Osteocyte (in vitro differentiated cells): ENCODE measurements around the gene UROC1. TPM values are rescaled to one million over a fixed set of nuclear protein-coding genes. Genes with fewer than 3 reads are reported as not detected.

Experiments used
- DNase-seq: peaks from one replicate; pipeline ENCODE4 v3.0.0; 2021; ENCODE audit warnings: mixed read lengths; ENCODE audit not compliant: unreplicated experiment; ENCODE audit errors: extremely low spot score
- H3K27ac Mint-ChIP-seq: one replicate; pipeline ENCODE4 v1.8.0; 2021; ENCODE audit warnings: mild to moderate bottlenecking, mixed read lengths; ENCODE audit not compliant: unreplicated experiment
- H3K27me3 Mint-ChIP-seq: one replicate; pipeline ENCODE4 v1.8.0; 2021; ENCODE audit warnings: mixed read lengths; ENCODE audit not compliant: unreplicated experiment
- H3K36me3 Mint-ChIP-seq: one replicate; pipeline ENCODE4 v1.8.0; 2021; ENCODE audit warnings: mixed read lengths; ENCODE audit not compliant: unreplicated experiment
- H3K4me1 Mint-ChIP-seq: one replicate; pipeline ENCODE4 v1.8.0; 2021; ENCODE audit warnings: mixed read lengths; ENCODE audit not compliant: unreplicated experiment
- H3K4me3 Mint-ChIP-seq: one replicate; pipeline ENCODE4 v1.8.0; 2021; ENCODE audit warnings: mild to moderate bottlenecking, moderate library complexity, mixed read lengths; ENCODE audit not compliant: unreplicated experiment
- H3K9me3 Mint-ChIP-seq: one replicate; pipeline ENCODE4 v1.8.0; 2021; ENCODE audit warnings: mixed read lengths; ENCODE audit not compliant: unreplicated experiment
- CTCF ChIP-seq: fragments of 200-600 bp; sonication (generic); IDR thresholded peaks from 2 replicates; pipeline ENCODE4 v1.5.0; 2021; ENCODE audit warnings: antibody characterized with exemption, mild to moderate bottlenecking, moderate library complexity
- total RNA-seq: library from RNA; stranded (reverse); gene quantifications from 2 replicates; pipeline ENCODE4 v1.2.1, GENCODE V29; 2021

UROC1 gene
- total RNA-seq, 1 donor from 2014 or later, result not detected

GRCh38 chr3:126539558-126540250, 22.1 kb upstream of the UROC1 start:
- Mint-ChIP-seq H3K36me3 (no peaks in the 10 kb centered on the region), H3K9me3 (peaks cover 4% of the 10 kb centered on the region), H3K4me1 (peaks cover 20% of the 10 kb centered on the region), H3K4me3 (no peak overlapping the region), H3K27me3 (peaks cover 13% of the 10 kb centered on the region), H3K27ac (peak overlapping the region; percentile 61)
- no peak for TF ChIP-seq CTCF
- peak; percentile 32 for DNase-seq

GRCh38 chr3:126538966-126539365, 21.4 kb upstream of the UROC1 start:
- Mint-ChIP-seq H3K4me3 (no peak overlapping the region), H3K4me1 (peaks cover 20% of the 10 kb centered on the region), H3K27ac (no peak overlapping the region), H3K27me3 (peaks cover 21% of the 10 kb centered on the region), H3K9me3 (peaks cover 4% of the 10 kb centered on the region), H3K36me3 (no peaks in the 10 kb centered on the region)
- no peak for DNase-seq
- TF ChIP-seq CTCF, result no peak

- Mint-ChIP-seq H3K9me3 (peaks cover 4% of the 10 kb centered on the region), H3K36me3 (no peaks in the 10 kb centered on the region), H3K4me3 (no peak overlapping the region), H3K4me1 (peaks cover 20% of the 10 kb centered on the region), H3K27ac (no peak overlapping the region), H3K27me3 (peaks cover 27% of the 10 kb centered on the region)
- DNase-seq, result peak; percentile 82
- no peak for TF ChIP-seq CTCF
These were observed 20.7 kb upstream of the UROC1 start for GRCh38 chr3:126538316-126538715.

GRCh38 chr3:126537730-126538281, 20.2 kb upstream of the UROC1 start:
- TF ChIP-seq CTCF, result no peak
- Mint-ChIP-seq H3K27me3 (peaks cover 32% of the 10 kb centered on the region), H3K36me3 (no peaks in the 10 kb centered on the region), H3K27ac (no peak overlapping the region), H3K4me1 (peaks cover 20% of the 10 kb centered on the region), H3K4me3 (no peak overlapping the region), H3K9me3 (peaks cover 4% of the 10 kb centered on the region)
- DNase-seq, result peak; percentile 48

- Mint-ChIP-seq H3K9me3 (peaks cover 4% of the 10 kb centered on the region), H3K27ac (no peak overlapping the region), H3K4me1 (peaks cover 20% of the 10 kb centered on the region), H3K36me3 (no peaks in the 10 kb centered on the region), H3K4me3 (no peak overlapping the region), H3K27me3 (peaks cover 38% of the 10 kb centered on the region)
- DNase-seq, result peak; percentile 62
- TF ChIP-seq CTCF, result no peak
These were observed 19.6 kb upstream of the UROC1 start for GRCh38 chr3:126537116-126537729.
